Nephron progenitor cell (in vitro differentiated cells): ENCODE data around the gene MYO3A.

ENCODE experiments used
- DNase-seq: peaks from one replicate; pipeline ENCODE4 v3.0.0; 2021
- H3K27ac Mint-ChIP-seq: 2 replicates; pipeline ENCODE4 v1.8.0; 2021; ENCODE audit warnings: mild to moderate bottlenecking, moderate library complexity, mixed read lengths
- H3K27me3 Mint-ChIP-seq: 2 replicates; pipeline ENCODE4 v1.8.0; 2021; ENCODE audit warnings: mild to moderate bottlenecking, low read depth, mixed read lengths; ENCODE audit not compliant: poor library complexity
- H3K36me3 Mint-ChIP-seq: 2 replicates; pipeline ENCODE4 v1.8.0; 2021; ENCODE audit warnings: low read depth, mixed read lengths
- H3K4me1 Mint-ChIP-seq: 2 replicates; pipeline ENCODE4 v1.8.0; 2021; ENCODE audit warnings: mixed read lengths
- H3K4me3 Mint-ChIP-seq: 2 replicates; pipeline ENCODE4 v1.8.0; 2021; ENCODE audit warnings: mild to moderate bottlenecking, moderate library complexity, mixed read lengths
- H3K9me3 Mint-ChIP-seq: 2 replicates; pipeline ENCODE4 v1.8.0; 2021; ENCODE audit warnings: mild to moderate bottlenecking, moderate library complexity, mixed read lengths
- TF ChIP-seq, protein P1 (sequence below): fragments of 200-600 bp; sonication (generic); IDR thresholded peaks from 2 replicates; pipeline ENCODE4 v1.5.0; 2021; ENCODE audit warnings: antibody characterized with exemption

The MYO3A gene

DNA sequence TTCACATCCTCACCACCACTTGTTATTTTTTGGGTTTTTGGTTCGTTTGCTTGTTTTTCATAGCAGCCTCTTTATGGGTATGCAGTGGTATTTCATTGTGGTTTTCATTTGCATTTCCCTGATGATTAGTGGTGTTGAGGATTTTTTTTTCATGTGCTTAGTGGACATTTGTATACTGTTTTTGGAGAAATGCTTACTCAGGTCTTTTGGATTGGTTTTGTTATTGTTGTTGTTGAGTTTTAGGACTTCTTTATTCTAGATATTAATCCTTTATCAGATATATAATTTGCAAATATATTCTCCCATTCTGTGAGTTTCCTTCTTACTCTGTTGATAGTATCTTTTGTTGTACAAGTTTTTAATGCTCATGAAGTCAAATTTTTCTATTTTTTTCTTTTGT is 325.3 kb downstream of the MYO3A start:
- Mint-ChIP-seq H3K4me3 (no peak overlapping the region), H3K27ac (no peak overlapping the region), H3K9me3 (no peaks in the 10 kb centered on the region), H3K36me3 (no peaks in the 10 kb centered on the region), H3K4me1 (no peaks in the 10 kb centered on the region), H3K27me3 (peaks cover 10% of the 10 kb centered on the region)
- TF ChIP-seq, protein P1, sequence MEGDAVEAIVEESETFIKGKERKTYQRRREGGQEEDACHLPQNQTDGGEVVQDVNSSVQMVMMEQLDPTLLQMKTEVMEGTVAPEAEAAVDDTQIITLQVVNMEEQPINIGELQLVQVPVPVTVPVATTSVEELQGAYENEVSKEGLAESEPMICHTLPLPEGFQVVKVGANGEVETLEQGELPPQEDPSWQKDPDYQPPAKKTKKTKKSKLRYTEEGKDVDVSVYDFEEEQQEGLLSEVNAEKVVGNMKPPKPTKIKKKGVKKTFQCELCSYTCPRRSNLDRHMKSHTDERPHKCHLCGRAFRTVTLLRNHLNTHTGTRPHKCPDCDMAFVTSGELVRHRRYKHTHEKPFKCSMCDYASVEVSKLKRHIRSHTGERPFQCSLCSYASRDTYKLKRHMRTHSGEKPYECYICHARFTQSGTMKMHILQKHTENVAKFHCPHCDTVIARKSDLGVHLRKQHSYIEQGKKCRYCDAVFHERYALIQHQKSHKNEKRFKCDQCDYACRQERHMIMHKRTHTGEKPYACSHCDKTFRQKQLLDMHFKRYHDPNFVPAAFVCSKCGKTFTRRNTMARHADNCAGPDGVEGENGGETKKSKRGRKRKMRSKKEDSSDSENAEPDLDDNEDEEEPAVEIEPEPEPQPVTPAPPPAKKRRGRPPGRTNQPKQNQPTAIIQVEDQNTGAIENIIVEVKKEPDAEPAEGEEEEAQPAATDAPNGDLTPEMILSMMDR: no peak
- DNase-seq: no peak
